ENCODE data around the gene ROCK2. TPM values are rescaled to one million over a fixed set of nuclear protein-coding genes. Genes with fewer than 3 reads are reported as not detected.

ROCK2 gene
- total RNA-seq, 3 donors from 2014 or later (not counting 1 experiment from before 2014, with no cell fraction given), result 19.9 to 28.2 (median 21.9) TPM

DNA sequence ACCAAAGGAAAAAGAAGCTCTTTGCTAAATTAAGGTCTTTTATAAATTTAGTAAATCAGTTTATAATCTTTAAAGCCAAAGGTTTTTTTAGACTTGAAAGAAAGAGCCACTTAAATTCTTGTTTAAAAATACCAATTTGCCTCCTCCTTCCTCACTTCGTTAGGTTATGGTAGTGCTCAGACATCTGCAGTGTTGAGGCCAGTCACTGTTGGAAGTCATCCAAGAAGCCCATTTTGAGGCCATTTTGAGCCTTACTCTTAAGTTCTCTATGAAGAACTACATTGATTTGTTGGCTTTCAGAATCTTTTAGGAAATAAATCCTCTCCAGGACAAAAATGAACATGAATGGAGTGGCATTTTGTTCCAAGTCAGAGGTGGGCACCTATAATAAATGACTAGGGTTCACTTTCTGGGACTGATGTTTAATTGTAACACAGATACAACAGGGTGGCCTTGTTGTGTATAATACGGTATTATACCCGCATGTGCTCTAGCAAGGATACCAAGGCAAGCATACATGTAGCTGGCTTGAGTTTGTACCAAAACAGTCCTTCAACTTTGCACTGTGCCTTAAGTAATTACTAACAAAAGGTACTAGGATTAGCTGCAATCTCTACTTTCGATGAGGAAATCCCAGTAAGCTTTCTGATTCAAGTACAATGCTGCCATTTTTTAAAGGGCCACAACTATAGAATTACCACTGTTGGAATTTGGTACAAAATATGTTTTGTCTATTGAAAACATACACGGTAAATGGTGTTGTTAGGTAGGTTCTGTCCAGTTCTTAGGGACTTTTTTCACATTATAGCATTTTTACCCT, 166.4 kb downstream of the ROCK2 start:
- ATAC-seq, result no peak
- H3K4me3 Mint-ChIP-seq, result no peak overlapping the region
- Histone ChIP-seq H3K27me3 (ENCODE audit: control insufficient read depth, insufficient read depth, low read length) (no peaks in the 10 kb centered on the region), H3K9me3 (ENCODE audit: control insufficient read depth, insufficient read depth, low read length) (no peaks in the 10 kb centered on the region), H3K36me3 (ENCODE audit: control insufficient read depth, insufficient read depth, low read length) (peaks cover 29% of the 10 kb centered on the region), H3K4me3 (ENCODE audit: low read length) (no peak overlapping the region), H3K4me1 (ENCODE audit: control insufficient read depth, insufficient read depth, low read length) (peaks cover 5% of the 10 kb centered on the region), H3K27ac (ENCODE audit: low read length) (no peak overlapping the region)
- H3K27ac Mint-ChIP-seq, result no peak overlapping the region
- WGBS (ENCODE audit: insufficient coverage), result 75% methylated on average over 4 of the region's 5 CpGs
- intact Hi-C loops (cut with micrococcal nuclease), result no loop called here
- no peaks in the 10 kb centered on the region for H3K9me3 Mint-ChIP-seq
- H3K36me3 Mint-ChIP-seq, result no peaks in the 10 kb centered on the region
- peaks cover 12% of the 10 kb centered on the region in 2 donors for H3K4me1 Mint-ChIP-seq
- no peak for DNase-seq
- H3K27me3 Mint-ChIP-seq (ENCODE audit: low read depth in 2 of 2), result no peaks in the 10 kb centered on the region
- TF ChIP-seq, protein P1, sequence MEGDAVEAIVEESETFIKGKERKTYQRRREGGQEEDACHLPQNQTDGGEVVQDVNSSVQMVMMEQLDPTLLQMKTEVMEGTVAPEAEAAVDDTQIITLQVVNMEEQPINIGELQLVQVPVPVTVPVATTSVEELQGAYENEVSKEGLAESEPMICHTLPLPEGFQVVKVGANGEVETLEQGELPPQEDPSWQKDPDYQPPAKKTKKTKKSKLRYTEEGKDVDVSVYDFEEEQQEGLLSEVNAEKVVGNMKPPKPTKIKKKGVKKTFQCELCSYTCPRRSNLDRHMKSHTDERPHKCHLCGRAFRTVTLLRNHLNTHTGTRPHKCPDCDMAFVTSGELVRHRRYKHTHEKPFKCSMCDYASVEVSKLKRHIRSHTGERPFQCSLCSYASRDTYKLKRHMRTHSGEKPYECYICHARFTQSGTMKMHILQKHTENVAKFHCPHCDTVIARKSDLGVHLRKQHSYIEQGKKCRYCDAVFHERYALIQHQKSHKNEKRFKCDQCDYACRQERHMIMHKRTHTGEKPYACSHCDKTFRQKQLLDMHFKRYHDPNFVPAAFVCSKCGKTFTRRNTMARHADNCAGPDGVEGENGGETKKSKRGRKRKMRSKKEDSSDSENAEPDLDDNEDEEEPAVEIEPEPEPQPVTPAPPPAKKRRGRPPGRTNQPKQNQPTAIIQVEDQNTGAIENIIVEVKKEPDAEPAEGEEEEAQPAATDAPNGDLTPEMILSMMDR (IDR thresholded peaks at IDR 0.05), result no peak

DNA sequence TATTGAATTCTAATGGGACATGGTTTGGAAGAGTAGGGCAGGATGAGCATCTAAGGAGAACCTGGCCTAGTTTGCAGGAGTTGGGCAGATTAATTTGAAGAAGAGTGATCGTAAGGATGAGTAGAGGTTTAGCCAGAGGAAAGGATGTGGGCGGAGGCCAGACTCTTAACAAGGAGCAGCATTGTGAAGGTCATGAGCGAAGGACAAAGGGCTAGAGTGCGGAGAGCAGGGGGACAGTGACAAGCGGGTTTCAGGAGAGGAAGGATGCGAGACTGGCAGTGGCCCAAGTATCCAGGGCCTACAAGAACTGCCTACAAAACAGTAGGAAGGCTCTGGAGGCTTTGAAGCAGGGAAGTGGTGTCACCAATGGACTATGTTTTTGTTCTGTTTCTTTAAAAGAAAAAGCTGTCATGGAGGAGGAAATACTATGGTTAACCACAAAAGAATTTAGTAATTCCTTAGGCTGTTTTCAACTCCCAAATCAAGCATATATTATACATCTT, 169.1 kb downstream of the ROCK2 start:
- Mint-ChIP-seq H3K9me3 (no peaks in the 10 kb centered on the region), H3K27me3 (ENCODE audit: low read depth in 2 of 2) (no peaks in the 10 kb centered on the region), H3K4me3 (no peak overlapping the region), H3K4me1 (peaks cover 12% of the 10 kb centered on the region in 2 donors), H3K36me3 (no peaks in the 10 kb centered on the region), H3K27ac (peak overlapping the region; percentile 0 to 56)
- no peak overlapping the region for H3K27ac ChIP-seq (ENCODE audit: low read length)
- DNase-seq (no peak), ATAC-seq (no peak)
- no peak overlapping the region for H3K4me3 ChIP-seq (ENCODE audit: low read length)
- H3K36me3 ChIP-seq (ENCODE audit: control insufficient read depth, insufficient read depth, low read length), result peaks cover 21% of the 10 kb centered on the region
- peaks cover 5% of the 10 kb centered on the region for H3K4me1 ChIP-seq (ENCODE audit: control insufficient read depth, insufficient read depth, low read length)
- WGBS (ENCODE audit: insufficient coverage), result 48% methylated on average over 6 of the region's 6 CpGs
- no peaks in the 10 kb centered on the region for H3K9me3 ChIP-seq (ENCODE audit: control insufficient read depth, insufficient read depth, low read length)
- H3K27me3 ChIP-seq (ENCODE audit: control insufficient read depth, insufficient read depth, low read length), result no peaks in the 10 kb centered on the region
- intact Hi-C loops (cut with micrococcal nuclease), result no loop called here
- TF ChIP-seq, protein P1 (IDR thresholded peaks at IDR 0.05), result no peak

DNA sequence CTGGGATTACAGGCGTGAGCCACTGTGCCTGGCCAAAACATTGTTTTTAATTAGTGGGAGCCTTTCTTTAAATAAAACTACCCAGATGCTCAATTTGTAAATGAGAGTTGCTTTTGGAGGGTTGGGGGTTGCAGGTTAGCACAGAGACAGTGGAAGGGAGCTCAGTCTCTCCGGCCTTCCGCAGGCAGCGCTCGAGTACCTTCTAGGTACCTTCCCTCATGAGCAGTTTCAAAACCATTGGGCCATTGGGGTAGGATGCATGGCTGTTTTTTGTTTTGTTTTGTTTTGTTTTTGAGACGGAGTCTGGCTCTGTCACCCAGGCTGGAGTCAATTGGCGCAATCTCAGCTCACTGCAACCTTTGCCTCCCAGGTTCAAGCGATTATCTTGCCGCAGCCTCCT, 170.2 kb downstream of the ROCK2 start:
- TF ChIP-seq, protein P1 (IDR thresholded peaks at IDR 0.05), result no peak
- H3K4me3 ChIP-seq (ENCODE audit: low read length), result no peak overlapping the region

More for the DNA sequence above, 170.2 kb downstream of the ROCK2 start:
- no peak overlapping the region for H3K27ac ChIP-seq (ENCODE audit: low read length)
- 97% methylated on average over 9 of the region's 9 CpGs for WGBS (ENCODE audit: insufficient coverage)
- intact Hi-C loops (cut with micrococcal nuclease), result no loop called here
- Mint-ChIP-seq H3K27ac (no peak overlapping the region), H3K4me1 (peaks cover 12 to 13% of the 10 kb centered on the region in 2 donors), H3K4me3 (no peak overlapping the region), H3K9me3 (no peaks in the 10 kb centered on the region), H3K36me3 (no peaks in the 10 kb centered on the region), H3K27me3 (ENCODE audit: low read depth in 2 of 2) (no peaks in the 10 kb centered on the region)
- no peaks in the 10 kb centered on the region for H3K9me3 ChIP-seq (ENCODE audit: control insufficient read depth, insufficient read depth, low read length)
- no peak for DNase-seq
- peaks cover 5% of the 10 kb centered on the region for H3K4me1 ChIP-seq (ENCODE audit: control insufficient read depth, insufficient read depth, low read length)
- no peak for ATAC-seq
- H3K36me3 ChIP-seq (ENCODE audit: control insufficient read depth, insufficient read depth, low read length), result peaks cover 15% of the 10 kb centered on the region
- no peaks in the 10 kb centered on the region for H3K27me3 ChIP-seq (ENCODE audit: control insufficient read depth, insufficient read depth, low read length)
